ENCODE measurements around the gene SLC29A3. TPM values are rescaled to one million over a fixed set of nuclear protein-coding genes. Genes with fewer than 3 reads are reported as not detected.

Gene SLC29A3
- total and polyA plus RNA-seq, 2 donors, result 4.8 to 8.3 TPM

GRCh38 chr10:71390461-71390835 lies 71.4 kb downstream of the SLC29A3 start:
- Histone ChIP-seq H3K36me3 (ENCODE audit: insufficient read depth) (no peaks in the 10 kb centered on the region), H3K4me1 (ENCODE audit: insufficient read depth) (no peaks in the 10 kb centered on the region), H3K27ac (ENCODE audit: low read depth) (no peak overlapping the region), H3K4me3 (ENCODE audit: low read depth, low read length) (no peak overlapping the region)
- DNase-seq (ENCODE audit: extremely low spot score), result no peak
- 17% methylated on average over 10 of the region's 10 CpGs for WGBS

GRCh38 chr10:71390921-71391690 lies 72.0 kb downstream of the SLC29A3 start:
- 68% methylated on average over 3 of the region's 3 CpGs for WGBS
- DNase-seq (ENCODE audit: extremely low spot score), result no peak
- Histone ChIP-seq H3K36me3 (ENCODE audit: insufficient read depth) (no peaks in the 10 kb centered on the region), H3K27ac (ENCODE audit: low read depth) (no peak overlapping the region), H3K4me3 (ENCODE audit: low read depth, low read length) (no peak overlapping the region), H3K4me1 (ENCODE audit: insufficient read depth) (no peaks in the 10 kb centered on the region)

DNA sequence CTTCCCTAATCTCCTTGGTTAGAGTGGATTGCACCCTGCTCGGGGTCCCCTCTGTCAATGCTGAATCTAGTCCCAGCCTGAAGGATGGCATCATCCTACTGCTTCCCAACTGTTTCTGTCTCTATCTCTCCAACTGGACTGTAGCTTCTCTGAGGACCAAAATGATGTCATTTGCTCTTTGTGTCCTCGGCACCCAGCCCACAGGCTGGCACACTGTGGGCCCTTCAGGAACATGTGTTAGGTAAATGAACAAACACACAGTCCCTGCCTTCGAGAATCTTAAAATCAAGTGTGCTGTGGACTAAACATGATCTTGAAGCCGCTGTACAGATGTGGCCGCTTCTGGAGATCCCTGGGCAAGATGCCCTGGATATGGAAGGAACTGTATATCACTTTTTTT lies 72.6 kb downstream of the SLC29A3 start:
- Histone ChIP-seq H3K36me3 (ENCODE audit: insufficient read depth) (no peaks in the 10 kb centered on the region), H3K4me3 (ENCODE audit: low read depth, low read length) (no peak overlapping the region), H3K27ac (ENCODE audit: low read depth) (no peak overlapping the region), H3K4me1 (ENCODE audit: insufficient read depth) (no peaks in the 10 kb centered on the region)
- DNase-seq (ENCODE audit: extremely low spot score), result no peak
- 80% methylated on average over 5 of the region's 5 CpGs for WGBS

GRCh38 chr10:71392292-71392691 lies 73.2 kb downstream of the SLC29A3 start:
- WGBS, result 25% methylated on average over 1 of the region's 1 CpG
- Histone ChIP-seq H3K36me3 (ENCODE audit: insufficient read depth) (no peaks in the 10 kb centered on the region), H3K4me1 (ENCODE audit: insufficient read depth) (no peaks in the 10 kb centered on the region), H3K27ac (ENCODE audit: low read depth) (no peak overlapping the region), H3K4me3 (ENCODE audit: low read depth, low read length) (no peak overlapping the region)
- DNase-seq (ENCODE audit: extremely low spot score), result no peak

DNA sequence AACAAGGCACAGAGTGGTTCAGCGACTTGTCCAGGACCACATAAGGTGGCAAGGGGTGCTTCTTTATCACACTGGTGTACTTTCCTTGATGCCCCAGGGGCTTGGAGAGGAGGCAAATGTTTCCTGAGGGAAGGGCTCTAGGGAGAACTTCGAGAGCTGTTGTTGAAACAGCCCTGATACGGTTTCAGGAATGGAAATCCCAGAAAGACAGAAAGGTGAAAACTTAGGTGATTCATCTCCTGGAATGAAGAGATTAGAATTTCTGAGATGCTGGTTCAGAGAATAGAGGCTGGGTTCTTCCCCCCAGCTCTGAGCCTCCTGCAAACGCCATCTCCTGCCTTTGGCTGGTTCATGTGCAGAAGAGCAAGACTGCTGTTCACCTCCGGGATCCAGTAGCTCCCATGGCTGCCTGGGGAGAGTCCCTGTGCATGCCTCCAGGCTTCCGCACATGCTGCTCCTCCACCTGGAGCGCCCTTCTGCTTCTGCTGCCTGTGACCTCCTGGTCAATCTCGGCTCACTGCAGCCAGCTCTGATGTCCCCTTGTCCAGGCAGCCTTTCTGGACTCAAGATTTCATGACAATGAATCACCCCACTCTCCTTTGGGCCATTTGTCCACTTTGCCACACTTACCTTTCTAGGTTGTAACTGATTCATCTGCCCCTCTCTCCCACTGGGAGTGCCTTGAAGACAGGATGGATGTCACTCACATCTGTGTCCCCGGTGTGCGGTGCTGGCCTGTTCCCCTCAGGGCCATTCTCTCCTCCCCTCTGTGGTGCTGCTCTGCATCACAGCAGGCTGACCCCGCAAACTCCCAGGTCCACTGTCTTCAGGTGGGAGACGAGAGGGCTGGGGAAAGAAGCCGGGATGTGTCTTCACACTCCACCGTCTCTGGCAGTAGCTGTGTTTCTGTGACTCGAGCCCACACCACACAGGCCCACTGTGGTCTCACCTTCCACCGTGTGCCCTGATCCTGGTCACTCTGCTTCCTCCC lies 74.0 kb downstream of the SLC29A3 start:
- no peak for DNase-seq (ENCODE audit: extremely low spot score)
- WGBS, result 82% methylated on average over 16 of the region's 16 CpGs
- H3K4me1 ChIP-seq (ENCODE audit: insufficient read depth), result no peaks in the 10 kb centered on the region
- no peaks in the 10 kb centered on the region for H3K36me3 ChIP-seq (ENCODE audit: insufficient read depth)
- H3K27ac ChIP-seq (ENCODE audit: low read depth), result no peak overlapping the region
- no peak overlapping the region for H3K4me3 ChIP-seq (ENCODE audit: low read depth, low read length)

GRCh38 chr10:71393841-71394475 lies 74.9 kb downstream of the SLC29A3 start:
- Histone ChIP-seq H3K4me3 (ENCODE audit: low read depth, low read length) (no peak overlapping the region), H3K27ac (ENCODE audit: low read depth) (no peak overlapping the region), H3K4me1 (ENCODE audit: insufficient read depth) (no peaks in the 10 kb centered on the region), H3K36me3 (ENCODE audit: insufficient read depth) (no peaks in the 10 kb centered on the region)
- no peak for DNase-seq (ENCODE audit: extremely low spot score)
- 89% methylated on average over 8 of the region's 8 CpGs for WGBS

DNA sequence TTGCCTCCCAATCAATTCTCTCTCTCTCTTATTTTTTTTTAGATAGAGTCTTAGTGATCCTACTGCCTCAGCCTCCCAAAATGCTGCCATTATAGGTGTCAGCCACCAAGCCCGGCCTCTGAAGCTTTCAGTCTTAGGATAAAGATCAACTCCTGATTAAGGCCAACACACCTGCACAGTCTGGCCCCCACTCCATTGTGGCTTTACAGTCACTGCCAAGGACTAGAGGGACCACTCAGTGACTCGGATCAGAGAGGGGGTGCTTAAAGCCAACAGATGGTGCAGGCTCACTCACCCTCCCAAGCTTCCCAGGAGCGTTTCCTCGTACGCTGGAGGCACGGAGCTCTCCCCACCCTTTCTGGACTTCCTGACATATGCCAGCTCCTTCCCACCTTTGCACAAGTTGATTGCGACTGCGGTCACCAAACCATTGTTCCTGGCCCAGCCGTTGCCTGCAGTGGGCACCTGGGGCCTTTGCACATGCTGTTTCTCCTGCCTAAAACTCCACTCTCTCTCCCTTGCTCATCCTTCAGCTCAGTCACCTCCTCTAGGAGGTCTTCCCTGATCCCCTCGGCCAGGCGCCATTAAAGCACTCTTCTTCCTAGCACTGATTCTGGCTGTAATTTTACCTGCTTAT lies 76.0 kb downstream of the SLC29A3 start:
- no peak for DNase-seq (ENCODE audit: extremely low spot score)
- H3K4me3 ChIP-seq (ENCODE audit: low read depth, low read length), result no peak overlapping the region
- WGBS, result 92% methylated on average over 11 of the region's 11 CpGs
- no peaks in the 10 kb centered on the region for H3K4me1 ChIP-seq (ENCODE audit: insufficient read depth)
- H3K36me3 ChIP-seq (ENCODE audit: insufficient read depth), result no peaks in the 10 kb centered on the region
- H3K27ac ChIP-seq (ENCODE audit: low read depth), result no peak overlapping the region

DNA sequence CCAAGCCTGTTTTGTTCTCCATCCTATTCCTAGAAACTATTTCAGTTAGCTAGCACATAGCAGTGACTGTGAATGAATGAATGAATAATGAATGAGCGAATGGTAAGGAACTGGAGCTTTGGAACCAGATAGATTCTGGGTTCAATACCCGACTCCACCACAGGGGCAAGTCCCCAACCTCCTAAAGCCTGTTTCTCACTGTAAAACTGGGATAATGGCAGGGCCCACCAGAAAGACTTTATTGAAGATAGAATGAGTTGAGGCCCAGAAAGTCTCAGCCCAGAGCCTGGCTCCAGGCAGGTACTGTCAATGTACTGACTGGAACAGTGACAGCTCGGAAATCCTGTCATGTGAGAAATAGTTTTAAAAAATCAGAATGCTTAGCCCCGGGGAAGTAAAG lies 76.6 kb downstream of the SLC29A3 start:
- DNase-seq (ENCODE audit: extremely low spot score), result no peak
- Histone ChIP-seq H3K27ac (ENCODE audit: low read depth) (no peak overlapping the region), H3K36me3 (ENCODE audit: insufficient read depth) (no peaks in the 10 kb centered on the region), H3K4me1 (ENCODE audit: insufficient read depth) (no peaks in the 10 kb centered on the region), H3K4me3 (ENCODE audit: low read depth, low read length) (no peak overlapping the region)
- WGBS, result 92% methylated on average over 4 of the region's 4 CpGs

GRCh38 chr10:71396084-71396710 lies 77.1 kb downstream of the SLC29A3 start:
- Histone ChIP-seq H3K27ac (ENCODE audit: low read depth) (no peak overlapping the region), H3K4me1 (ENCODE audit: insufficient read depth) (no peaks in the 10 kb centered on the region), H3K36me3 (ENCODE audit: insufficient read depth) (no peaks in the 10 kb centered on the region), H3K4me3 (ENCODE audit: low read depth, low read length) (peak overlapping the region; percentile 46)
- 17% methylated on average over 46 of the region's 46 CpGs for WGBS
- DNase-seq (ENCODE audit: extremely low spot score), result peak; percentile 48

DNA sequence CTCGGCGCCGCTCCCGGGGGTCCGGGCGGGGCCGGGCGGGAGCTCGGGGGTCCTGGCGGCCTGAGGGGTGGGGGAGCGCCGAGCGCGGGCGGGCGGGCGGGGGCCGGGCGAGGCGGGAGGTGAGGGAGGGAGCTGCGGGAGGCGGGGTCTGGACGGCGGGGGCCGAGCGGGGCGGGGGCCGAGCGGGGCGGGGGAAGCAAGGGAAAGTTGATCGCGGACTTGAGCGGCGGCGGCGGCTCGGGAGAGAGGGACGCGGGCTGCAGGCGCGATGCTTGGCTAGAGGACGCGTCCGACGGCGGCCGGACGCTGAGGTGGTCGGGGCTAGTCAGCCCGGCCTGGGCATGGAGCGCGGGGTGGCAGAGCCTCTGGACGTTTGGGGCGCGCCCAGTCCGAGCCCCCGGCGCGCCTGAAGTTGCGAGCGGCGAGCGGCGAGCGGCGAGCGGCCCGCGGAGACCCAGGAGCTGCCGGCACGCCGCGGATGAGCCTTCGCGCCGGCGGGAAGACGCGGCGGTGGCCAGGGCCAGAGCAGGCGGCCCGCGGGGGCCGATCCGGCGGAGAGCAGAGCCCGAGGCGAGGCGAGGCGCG lies 77.7 kb downstream of the SLC29A3 start, which contains the start of gene CDH23:
TSS of gene CDH23 (plus strand) at position 210 of the 585 bp plus-strand sequence. CDS start 42,912 bp downstream, outside the sequence.
- peak within 1 kb of the TSS; percentile 46 for H3K4me3 ChIP-seq (ENCODE audit: low read depth, low read length)
- H3K4me1 ChIP-seq (ENCODE audit: insufficient read depth), result no peaks in the 10 kb centered on the region
- no peaks in the 10 kb centered on the region for H3K36me3 ChIP-seq (ENCODE audit: insufficient read depth)
- H3K27ac ChIP-seq (ENCODE audit: low read depth), result no peak within 1 kb of the TSS
- no peak for DNase-seq (ENCODE audit: extremely low spot score)
- under 1% methylated on average over 90 of the region's 91 CpGs for WGBS

DNA sequence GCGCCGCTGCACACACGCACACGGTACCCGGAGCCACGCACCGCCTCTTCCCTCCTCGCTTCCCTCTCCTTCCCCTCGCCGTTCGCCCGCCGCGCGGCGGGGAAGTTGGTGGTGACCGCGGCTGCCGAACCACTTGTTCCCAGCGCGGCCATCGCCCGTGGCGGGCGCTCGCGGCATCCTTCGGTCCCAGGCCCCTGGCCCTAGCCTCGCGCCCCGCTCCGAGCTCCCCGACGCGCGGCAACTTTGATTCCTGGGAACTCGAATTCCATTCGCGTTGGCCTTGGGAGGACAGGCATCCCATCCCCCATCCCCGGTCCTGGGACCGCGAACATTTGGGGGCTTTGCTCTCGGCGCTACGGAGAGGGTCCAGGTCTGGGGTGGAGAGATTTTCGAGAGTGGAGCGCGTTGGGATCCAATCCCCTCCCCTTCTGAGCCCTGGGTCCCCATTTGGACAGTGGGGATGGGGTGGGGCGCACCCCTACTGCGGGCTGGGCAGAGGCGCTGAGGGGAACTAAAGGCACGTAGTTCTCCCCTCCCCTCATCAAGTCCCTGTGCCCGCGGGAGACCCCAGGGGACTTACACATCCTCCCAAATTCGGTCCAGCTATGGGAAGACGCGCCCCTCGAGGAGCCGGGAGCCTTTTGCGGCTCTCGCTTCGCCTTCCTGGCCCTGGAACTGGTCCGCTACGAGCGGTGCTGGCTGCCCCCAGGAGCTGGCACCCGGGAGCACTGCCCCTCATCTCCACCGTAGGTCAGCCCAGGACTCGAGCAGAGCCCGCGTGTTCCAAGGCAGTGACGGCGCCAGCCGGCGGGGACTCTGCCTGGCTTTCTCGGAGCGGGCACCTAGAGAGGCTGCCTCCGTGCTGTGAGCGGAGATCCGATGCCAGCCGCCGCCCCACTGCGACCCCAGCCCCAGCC lies 78.5 kb downstream of the SLC29A3 start:
- Histone ChIP-seq H3K4me3 (ENCODE audit: low read depth, low read length) (peak overlapping the region; percentile 46), H3K36me3 (ENCODE audit: insufficient read depth) (no peaks in the 10 kb centered on the region), H3K27ac (ENCODE audit: low read depth) (no peak overlapping the region), H3K4me1 (ENCODE audit: insufficient read depth) (no peaks in the 10 kb centered on the region)
- DNase-seq (ENCODE audit: extremely low spot score), result no peak
- WGBS, result under 1% methylated on average over 82 of the region's 82 CpGs

- DNase-seq (ENCODE audit: extremely low spot score), result no peak
- no peak overlapping the region for H3K27ac ChIP-seq (ENCODE audit: low read depth)
- H3K4me1 ChIP-seq (ENCODE audit: insufficient read depth), result no peaks in the 10 kb centered on the region
- no peaks in the 10 kb centered on the region for H3K36me3 ChIP-seq (ENCODE audit: insufficient read depth)
- 70% methylated on average over 4 of the region's 4 CpGs for WGBS
- H3K4me3 ChIP-seq (ENCODE audit: low read depth, low read length), result no peak overlapping the region
These were observed 79.9 kb downstream of the SLC29A3 start for GRCh38 chr10:71398976-71399375.
